Left lung (tissue), 10 donors: ENCODE data around the gene MYORG. TPM values are rescaled to one million over a fixed set of nuclear protein-coding genes. Genes with fewer than 3 reads are reported as not detected.

Experiments used
- ATAC-seq: fragments of 200-7000 bp; cut with Tn5 transposase; one replicate; pipeline ENCODE4 v1.9.1; 2020; ENCODE audit warnings: moderate library complexity
- DNase-seq, 4 donors: peaks; one replicate each; pipeline ENCODE4 v3.0.0-alpha.2; 2013 to 2020
- H3K27ac ChIP-seq, 2 donors: fragments of 200-600 bp; sonication (generic) in 1 of 2; one replicate each; pipeline versions ENCODE4 v1.5.0 to v1.8.0; 2020 to 2021
- H3K27me3 ChIP-seq, 2 donors: fragments of 200-600 bp; sonication (generic) in 1 of 2; one replicate each; pipeline versions ENCODE4 v1.5.0 to v1.8.0; 2020 to 2021
- H3K36me3 ChIP-seq, 2 donors: fragments of 200-600 bp; sonication (generic) in 1 of 2; one replicate each; pipeline versions ENCODE4 v1.5.0 to v1.8.0; 2020 to 2021
- H3K4me1 ChIP-seq, 2 donors: fragments of 200-600 bp; one replicate each; pipeline ENCODE4 v1.8.0; 2021
- H3K4me3 ChIP-seq, 2 donors: fragments of 200-600 bp; sonication (generic) in 1 of 2; one replicate each; pipeline versions ENCODE4 v1.5.0 to v1.8.0; 2020 to 2021; ENCODE audit warnings: mild to moderate bottlenecking in 1 of 2
- H3K9me3 ChIP-seq, 2 donors: fragments of 200-600 bp; sonication (generic) in 1 of 2; one replicate each; pipeline versions ENCODE4 v1.5.0 to v1.8.0; 2020 to 2021
- CTCF ChIP-seq, 2 donors: fragments of 200-600 bp; sonication (generic) in 1 of 2; IDR thresholded peaks; one replicate each; pipeline versions ENCODE4 v1.5.0 to v1.8.0; 2021; ENCODE audit warnings: antibody characterized with exemption in 2 of 2
- intact Hi-C, 2 donors: fragments of 100-400 bp; cut with DNase I; formaldehyde crosslinking; loops; one replicate each; pipeline versions ENCODE4 v1.11.2 to v1.14.2; 2022
- polyA plus RNA-seq, 6 donors: library from polyadenylated mRNA; unstranded; fragments of 120-200 nt; gene quantifications; one replicate each; pipeline ENCODE4 v1.2.1, GENCODE V29; 2013; ENCODE audit not compliant: insufficient read length in 6 of 6
- total RNA-seq, 2 donors: library from RNA; stranded (reverse); fragmentation: NEBNext Ultra II Directional; extraction: Animal tissue kit (Norgen Biotek cat#: 25700); gene quantifications; one replicate each; pipeline ENCODE4 v1.2.1, GENCODE V29; 2021
- donor health status: DM: no; HTN: yes; CAD: no.
- donor health status: DM: no; HTN: no; CAD: no.

MYORG gene
- total and polyA plus RNA-seq, 8 donors, result 3.1 to 22.6 (median 4.2) TPM

- peaks cover 0 to 61% of the 10 kb centered on the region in 2 donors for H3K36me3 ChIP-seq
- H3K27me3 ChIP-seq, result no peaks in the 10 kb centered on the region
- H3K27ac ChIP-seq, result no peak overlapping the region
- no peaks in the 10 kb centered on the region for H3K9me3 ChIP-seq
- TF ChIP-seq CTCF (IDR thresholded peaks at IDR 0.05), result peak; percentile 95 to 97
- peak; percentile 89 for ATAC-seq
- no peak overlapping the region for H3K4me3 ChIP-seq
- peaks cover 0 to 3% of the 10 kb centered on the region in 2 donors for H3K4me1 ChIP-seq
- DNase-seq, result peak in 3 of 4 donors; percentile 16 to 58 (median 53)
- intact Hi-C loops, result loop anchor here in 1 of 2 donors (10.0 kb wide), 2 partner anchors 91 to 201 kb away; no protein-coding TSS in a partner anchor
Observed at GRCh38 chr9:34403554-34404380, 27.1 kb upstream of the MYORG start.

GRCh38 chr9:34400686-34401602 is 24.2 kb upstream of the MYORG start:
- no peak overlapping the region for H3K27ac ChIP-seq
- no peaks in the 10 kb centered on the region for H3K9me3 ChIP-seq
- peaks cover 0 to 73% of the 10 kb centered on the region in 2 donors for H3K36me3 ChIP-seq
- no peak for TF ChIP-seq CTCF (IDR thresholded peaks at IDR 0.05)
- H3K27me3 ChIP-seq, result no peaks in the 10 kb centered on the region
- no peaks in the 10 kb centered on the region for H3K4me1 ChIP-seq
- DNase-seq (no peak), ATAC-seq (no peak)
- no peak overlapping the region for H3K4me3 ChIP-seq
- intact Hi-C loops, result loop anchor here in 1 of 2 donors (10.0 kb wide), 2 partner anchors 94 to 204 kb away; no protein-coding TSS in a partner anchor

GRCh38 chr9:34400275-34400674 is 23.6 kb upstream of the MYORG start:
- ATAC-seq (no peak), DNase-seq (no peak)
- Histone ChIP-seq H3K27me3 (no peaks in the 10 kb centered on the region), H3K4me1 (no peaks in the 10 kb centered on the region), H3K36me3 (peaks cover 0 to 67% of the 10 kb centered on the region in 2 donors), H3K4me3 (no peak overlapping the region), H3K27ac (no peak overlapping the region), H3K9me3 (no peaks in the 10 kb centered on the region)
- TF ChIP-seq CTCF (IDR thresholded peaks at IDR 0.05), result no peak
- intact Hi-C loops, result loop anchor here in 1 of 2 donors (10.0 kb wide), 2 partner anchors 95 to 205 kb away; no protein-coding TSS in a partner anchor

GRCh38 chr9:34399729-34400128 is 23.0 kb upstream of the MYORG start:
- H3K4me1 ChIP-seq, result no peaks in the 10 kb centered on the region
- DNase-seq (no peak), ATAC-seq (no peak)
- H3K9me3 ChIP-seq, result no peaks in the 10 kb centered on the region
- intact Hi-C loops, result loop anchor here in 1 of 2 donors (10.0 kb wide), 2 partner anchors 95 to 205 kb away; no protein-coding TSS in a partner anchor
- H3K27ac ChIP-seq, result no peak overlapping the region
- no peak overlapping the region for H3K4me3 ChIP-seq
- no peak for TF ChIP-seq CTCF (IDR thresholded peaks at IDR 0.05)
- peaks cover 0 to 62% of the 10 kb centered on the region in 2 donors for H3K36me3 ChIP-seq
- H3K27me3 ChIP-seq, result no peaks in the 10 kb centered on the region
